Activated CD4-positive, CD25-positive, alpha-beta regulatory T cell treated with anti-CD3 and anti-CD28 coated beads, Interleukin-2, amount 50 U/mL, for 16 hours (primary cell): ENCODE data around the gene RUSF1.
"Not testable (repeated sequence)": the region's sequence is repeated elsewhere in the genome, so short reads cannot be mapped to it uniquely, and the experiment has no call there.

Experiments
- DNase-seq: peaks from one replicate; pipeline ENCODE4 v3.0.0-alpha.2; 2020; ENCODE audit warnings: low read depth, low spot score

Gene RUSF1

GRCh38 chr16:31507929-31508705, at the start of gene RUSF1:
Gene RUSF1, minus strand, starts transcription at chr16:31508391. Its CDS starts 18 bp downstream, at chr16:31508373.
- peak; percentile 64 for DNase-seq

- DNase-seq: no peak
Observed at GRCh38 chr16:31542763-31543162, 34.6 kb upstream of the RUSF1 start.

GRCh38 chr16:31539762-31540161, 31.6 kb upstream of the RUSF1 start:
- not testable (repeated sequence) for DNase-seq

GRCh38 chr16:31538243-31538598, 30.0 kb upstream of the RUSF1 start:
- not testable (repeated sequence) for DNase-seq

GRCh38 chr16:31537362-31538242, 29.4 kb upstream of the RUSF1 start:
- no peak for DNase-seq

- DNase-seq: no peak
Observed at GRCh38 chr16:31536804-31537361, 28.7 kb upstream of the RUSF1 start.

- no peak for DNase-seq
Observed at GRCh38 chr16:31535737-31536136, 27.5 kb upstream of the RUSF1 start.

GRCh38 chr16:31532896-31533295, 24.7 kb upstream of the RUSF1 start:
- DNase-seq: no peak

- no peak for DNase-seq
Observed at GRCh38 chr16:31532120-31532519, 23.9 kb upstream of the RUSF1 start.

GRCh38 chr16:31531096-31531495, 22.9 kb upstream of the RUSF1 start:
- no peak for DNase-seq

GRCh38 chr16:31530405-31530804, 22.2 kb upstream of the RUSF1 start:
- DNase-seq: no peak

GRCh38 chr16:31529937-31530312, 21.7 kb upstream of the RUSF1 start:
- no peak for DNase-seq

- DNase-seq: no peak
Observed at GRCh38 chr16:31529108-31529936, 21.1 kb upstream of the RUSF1 start.

- DNase-seq: no peak
Observed at GRCh38 chr16:31528523-31529107, 20.4 kb upstream of the RUSF1 start.

- DNase-seq: no peak
Observed at GRCh38 chr16:31527734-31528274, 19.6 kb upstream of the RUSF1 start, which contains the start of gene AHSP. Gene AHSP, plus strand, starts transcription at chr16:31527900. Its CDS starts 240 bp downstream, at chr16:31528140.

- DNase-seq: no peak
Observed at GRCh38 chr16:31525113-31525512, 16.9 kb upstream of the RUSF1 start.

GRCh38 chr16:31523768-31524167, 15.6 kb upstream of the RUSF1 start:
- not testable (repeated sequence) for DNase-seq

GRCh38 chr16:31522071-31522470, 13.9 kb upstream of the RUSF1 start:
- DNase-seq: no peak

GRCh38 chr16:31521368-31521767, 13.2 kb upstream of the RUSF1 start:
- DNase-seq: no peak

- DNase-seq: no peak
Observed at GRCh38 chr16:31519759-31520431, 11.7 kb upstream of the RUSF1 start.
